Measurements from ENCODE around the gene TRDN.
"Not testable (repeated sequence)": the region's sequence is repeated elsewhere in the genome, so short reads cannot be mapped to it uniquely, and the experiment has no call there.

The TRDN gene

DNA sequence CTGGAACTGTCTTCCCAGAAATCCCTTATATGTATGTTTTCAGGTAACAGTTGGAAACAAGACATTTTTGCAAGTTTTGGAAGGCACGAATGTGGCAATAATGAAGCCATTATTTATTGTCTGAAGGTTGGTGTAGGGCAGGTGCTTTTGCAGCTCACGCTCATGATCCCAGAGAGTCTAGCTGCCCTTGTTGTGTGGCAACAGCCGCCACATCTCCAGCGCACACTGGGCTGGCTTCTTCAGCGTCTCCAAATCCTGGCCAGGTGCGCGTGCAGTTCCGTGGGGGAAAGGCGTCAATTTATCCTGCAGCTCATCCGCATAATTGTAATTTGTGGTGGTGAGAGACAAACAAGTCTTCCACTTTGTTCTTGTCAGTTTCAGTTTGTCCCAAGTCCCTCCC lies 71.2 kb downstream of the TRDN start:
- DNase-seq (ENCODE audit: extremely low read depth in 1 of 2, low read depth in 1 of 2): no peak

GRCh38 chr6:123564361-123564760 lies 72.4 kb downstream of the TRDN start:
- DNase-seq (ENCODE audit: extremely low read depth in 1 of 2, low read depth in 1 of 2): no peak

GRCh38 chr6:123562677-123563076 lies 74.1 kb downstream of the TRDN start:
- no peak for DNase-seq (ENCODE audit: extremely low read depth in 1 of 2, low read depth in 1 of 2)

- no peak for DNase-seq (ENCODE audit: extremely low read depth in 1 of 2, low read depth in 1 of 2)
These were observed 74.5 kb downstream of the TRDN start for GRCh38 chr6:123562264-123562663.

- not testable (repeated sequence) for DNase-seq (ENCODE audit: extremely low read depth in 1 of 2, low read depth in 1 of 2)
These were observed 76.9 kb downstream of the TRDN start for GRCh38 chr6:123559816-123560215.

DNA sequence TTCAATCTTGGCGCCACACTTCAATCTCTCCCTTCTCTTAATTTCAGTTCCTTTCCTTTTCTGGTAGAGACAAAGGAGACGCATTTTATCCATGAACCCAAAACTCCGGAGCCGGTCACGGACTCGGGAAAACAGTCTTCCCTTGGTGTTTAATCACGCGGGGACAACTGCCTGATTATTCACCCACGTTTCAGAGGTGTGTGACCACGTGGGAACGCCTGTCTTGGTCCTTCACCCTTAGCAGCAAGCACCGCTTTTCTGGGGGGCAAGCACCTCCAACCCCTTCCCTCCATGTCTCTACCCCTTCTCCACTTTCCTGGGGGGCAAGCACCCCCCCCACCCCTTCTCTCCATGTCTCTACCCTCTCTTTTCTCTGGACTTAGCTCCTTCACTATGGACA lies 79.3 kb downstream of the TRDN start:
- not testable (repeated sequence) for DNase-seq (ENCODE audit: extremely low read depth in 1 of 2, low read depth in 1 of 2)

- DNase-seq (ENCODE audit: extremely low read depth in 1 of 2, low read depth in 1 of 2): no peak
These were observed 84.6 kb downstream of the TRDN start for GRCh38 chr6:123551939-123552707.

- no peak for DNase-seq (ENCODE audit: extremely low read depth in 1 of 2, low read depth in 1 of 2)
These were observed 86.6 kb downstream of the TRDN start for GRCh38 chr6:123550052-123550617.

GRCh38 chr6:123549476-123549875 lies 87.3 kb downstream of the TRDN start:
- DNase-seq (ENCODE audit: extremely low read depth in 1 of 2, low read depth in 1 of 2): no peak

GRCh38 chr6:123547216-123547978 lies 89.4 kb downstream of the TRDN start:
- no peak for DNase-seq (ENCODE audit: extremely low read depth in 1 of 2, low read depth in 1 of 2)

- DNase-seq (ENCODE audit: extremely low read depth in 1 of 2, low read depth in 1 of 2): no peak
These were observed 90.2 kb downstream of the TRDN start for GRCh38 chr6:123546537-123546936.

GRCh38 chr6:123541462-123541861 lies 95.3 kb downstream of the TRDN start:
- DNase-seq (ENCODE audit: extremely low read depth in 1 of 2, low read depth in 1 of 2): no peak

DNA sequence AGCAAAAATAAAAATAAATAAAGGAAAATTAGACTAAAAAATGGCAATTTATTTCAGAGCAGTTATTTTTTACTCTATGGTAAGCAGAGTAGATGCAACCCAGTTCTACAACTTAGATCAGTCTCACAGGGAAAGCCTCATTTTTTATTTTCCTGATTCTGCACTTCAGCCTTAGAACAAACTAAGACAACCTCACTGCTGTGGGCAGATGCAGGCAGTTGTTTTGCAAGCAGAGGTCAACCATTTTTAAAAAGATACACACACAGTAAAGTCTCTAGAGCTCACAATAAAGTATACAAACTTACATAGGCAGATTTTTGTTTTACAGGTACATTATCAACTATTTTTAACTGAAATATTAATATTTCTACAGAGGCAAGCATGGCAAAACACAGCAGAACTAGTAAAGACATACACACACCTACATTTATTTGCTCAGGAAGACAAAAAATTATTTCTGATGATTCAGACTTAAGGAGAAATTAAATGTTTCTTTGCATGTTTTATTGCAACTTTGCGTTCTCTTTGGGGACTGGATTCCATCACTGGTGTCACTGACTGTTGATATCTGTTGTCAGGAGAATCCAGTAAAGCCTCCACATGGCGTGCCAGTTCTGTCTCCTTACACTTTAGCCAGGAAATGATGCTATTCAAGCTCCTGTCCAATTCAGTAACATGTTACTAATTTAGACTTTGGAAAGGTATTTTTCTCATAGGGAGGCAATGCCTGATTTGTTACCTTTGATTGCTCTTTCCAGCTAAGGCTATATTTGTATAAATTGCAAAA lies 102.7 kb downstream of the TRDN start:
- no peak for DNase-seq (ENCODE audit: extremely low read depth in 1 of 2, low read depth in 1 of 2)

- DNase-seq (ENCODE audit: extremely low read depth in 1 of 2, low read depth in 1 of 2): no peak
These were observed 106.9 kb downstream of the TRDN start for GRCh38 chr6:123529843-123530242.

GRCh38 chr6:123529058-123529457 lies 107.7 kb downstream of the TRDN start:
- DNase-seq (ENCODE audit: extremely low read depth in 1 of 2, low read depth in 1 of 2): no peak

DNA sequence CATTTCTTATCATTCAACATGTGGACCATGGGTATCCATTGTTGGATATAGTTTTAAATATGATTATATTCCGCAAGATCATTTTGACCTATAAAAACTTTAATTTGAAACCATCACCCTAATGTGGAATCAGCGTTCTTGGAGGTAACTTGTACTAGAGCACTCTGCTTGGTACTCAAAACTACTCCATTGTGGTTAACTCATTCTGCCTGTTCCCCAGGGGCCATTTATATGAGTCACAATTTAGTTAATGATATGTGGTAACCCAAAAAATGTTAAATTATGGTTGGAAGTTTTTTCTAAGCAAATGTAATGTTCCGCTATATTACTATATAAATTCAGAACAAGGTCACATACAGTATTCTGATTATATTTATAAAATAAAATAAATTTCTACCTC lies 109.3 kb downstream of the TRDN start:
- no peak for DNase-seq (ENCODE audit: extremely low read depth in 1 of 2, low read depth in 1 of 2)

GRCh38 chr6:123526128-123526527 lies 110.6 kb downstream of the TRDN start:
- DNase-seq (ENCODE audit: extremely low read depth in 1 of 2, low read depth in 1 of 2): no peak

DNA sequence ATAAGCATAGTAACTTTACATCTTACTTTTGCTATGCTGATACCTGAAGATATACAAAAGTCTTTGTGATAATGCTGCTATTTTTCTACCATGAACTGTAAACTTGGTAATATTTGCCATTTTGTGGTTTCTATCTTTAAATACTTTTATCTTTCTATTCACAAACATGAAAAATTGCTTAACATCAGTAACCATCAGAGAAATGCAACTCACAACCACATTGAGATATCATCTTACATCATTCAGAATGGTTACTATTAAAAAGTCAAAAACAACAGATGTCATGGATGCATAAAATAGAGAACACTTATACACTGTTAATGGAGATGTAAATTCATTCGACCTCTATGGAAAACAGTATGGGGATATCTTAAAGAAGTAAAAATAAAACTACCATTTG lies 112.0 kb downstream of the TRDN start:
- DNase-seq (ENCODE audit: extremely low read depth in 1 of 2, low read depth in 1 of 2): no peak

GRCh38 chr6:123520217-123520616 lies 116.5 kb downstream of the TRDN start:
- DNase-seq (ENCODE audit: extremely low read depth in 1 of 2, low read depth in 1 of 2): no peak

DNA sequence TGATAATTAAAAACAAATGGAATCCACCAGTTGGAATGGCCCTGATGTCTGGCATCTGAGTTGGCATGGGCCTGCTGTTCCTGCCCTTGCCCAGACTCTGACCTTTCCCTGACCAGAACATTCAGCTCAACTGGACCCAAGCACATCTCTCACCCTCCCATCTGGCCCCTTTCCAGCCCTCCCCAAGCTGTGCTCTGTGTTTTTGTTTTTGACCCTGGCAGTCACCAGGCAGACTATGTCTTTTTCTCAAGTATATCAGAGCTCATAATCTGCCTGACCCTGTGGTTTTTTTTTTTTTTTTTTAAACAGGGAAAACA lies 117.6 kb downstream of the TRDN start:
- DNase-seq (ENCODE audit: extremely low read depth in 1 of 2, low read depth in 1 of 2): no peak

GRCh38 chr6:123518441-123519188 lies 118.1 kb downstream of the TRDN start:
- no peak for DNase-seq (ENCODE audit: extremely low read depth in 1 of 2, low read depth in 1 of 2)

Data from activated CD8-positive, alpha-beta memory T cell treated with anti-CD3 and anti-CD28 coated beads for 1 hour (primary cell).